GM19372 (cell line): Measurements from ENCODE around the gene DPEP1.
"Not testable (repeated sequence)": the region's sequence is repeated elsewhere in the genome, so short reads cannot be mapped to it uniquely, and the experiment has no call there.

Experiments used
- ATAC-seq: cut with Tn5 transposase; IDR thresholded peaks from one replicate; pipeline ENCODE4 v1.9.1; 2021; ENCODE audit warnings: mild to moderate bottlenecking, low read depth, moderate library complexity; ENCODE audit not compliant: unreplicated experiment

The DPEP1 gene

GRCh38 chr16:89613231-89613953, at the start of gene DPEP1:
Gene DPEP1 (plus strand): TSS chr16:89613642. CDS start chr16:89630411, 16,769 bp downstream.
- ATAC-seq: no peak

- ATAC-seq: no peak
Observed at GRCh38 chr16:89564476-89565255, 48.8 kb upstream of the DPEP1 start.

- no peak for ATAC-seq
Observed at GRCh38 chr16:89565256-89565505, 48.3 kb upstream of the DPEP1 start.

GRCh38 chr16:89565506-89566372, 47.7 kb upstream of the DPEP1 start:
- no peak for ATAC-seq

GRCh38 chr16:89567656-89568594, 45.5 kb upstream of the DPEP1 start:
- ATAC-seq: no peak

- no peak for ATAC-seq
Observed at GRCh38 chr16:89569506-89570341, 43.7 kb upstream of the DPEP1 start.

- ATAC-seq: no peak
Observed at GRCh38 chr16:89570342-89570923, 43.0 kb upstream of the DPEP1 start.

- ATAC-seq: not testable (repeated sequence)
Observed at GRCh38 chr16:89570983-89571598, 42.4 kb upstream of the DPEP1 start.

GRCh38 chr16:89571636-89572035, 41.8 kb upstream of the DPEP1 start:
- no peak for ATAC-seq

GRCh38 chr16:89572073-89572484, 41.4 kb upstream of the DPEP1 start:
- ATAC-seq: no peak

- no peak for ATAC-seq
Observed at GRCh38 chr16:89572485-89573205, 40.8 kb upstream of the DPEP1 start.

GRCh38 chr16:89573826-89574680, 39.4 kb upstream of the DPEP1 start:
- no peak for ATAC-seq

GRCh38 chr16:89574681-89575246, 38.7 kb upstream of the DPEP1 start:
- ATAC-seq: no peak

GRCh38 chr16:89575247-89576152, 37.9 kb upstream of the DPEP1 start, which contains the start of gene CPNE7:
Gene CPNE7 (plus strand): TSS chr16:89575758. CDS start chr16:89575898, 140 bp downstream.
- ATAC-seq: no peak
